HEK293 (cell line): ENCODE results near the gene TMA7B.

Source experiments
- CTCF ChIA-PET: fragments of 350-600 bp; formaldehyde crosslinking; extraction: SDS; loops from one replicate; lab custom pipeline; 2021; ENCODE audit warnings: antibody characterized with exemption; lab: Yijun Ruan, JAX
- POLR2A ChIA-PET: fragments of 300-600 bp; formaldehyde crosslinking; extraction: SDS; loops from one replicate; lab custom pipeline; 2020; ENCODE audit warnings: antibody characterized with exemption, inconsistent platforms; lab: Yijun Ruan, JAX
- H3K27ac ChIP-seq: fragments of 200-500 bp; sonication (Bioruptor generic); 2 replicates; pipeline ENCODE4 v1.5.1; 2014; ENCODE audit warnings: low read depth, low read length, control low read depth, inconsistent platforms; ENCODE audit errors: extremely low read depth
- H3K36me3 ChIP-seq, 2 experiments: fragments of 200-500 bp in 1 of 2; sonication (Bioruptor generic) in 1 of 2; 1 replicate in 1 of 2; 2 replicates in 1 of 2; pipeline ENCODE4 v1.5.1; 2014 to 2017; ENCODE audit warnings: inconsistent platforms in 2 of 2, low read length in 2 of 2; ENCODE audit not compliant: control insufficient read depth in 2 of 2, insufficient read depth in 1 of 2
- H3K4me1 ChIP-seq: fragments of 200-500 bp; sonication (Bioruptor generic); 2 replicates; pipeline ENCODE4 v1.5.1; 2014; ENCODE audit warnings: mild to moderate bottlenecking, low read length, inconsistent platforms; ENCODE audit not compliant: control insufficient read depth, insufficient read depth
- H3K4me3 ChIP-seq: 2 replicates; pipeline ENCODE4 v1.5.1; 2011; ENCODE audit warnings: low read depth, mild to moderate bottlenecking, control low read depth, low read length, moderate library complexity
- H3K9me3 ChIP-seq: fragments of 200-500 bp; sonication (Bioruptor generic); 2 replicates; pipeline ENCODE4 v1.5.1; 2014; ENCODE audit warnings: low read depth, low read length, inconsistent platforms; ENCODE audit not compliant: control insufficient read depth, insufficient read depth
- EGR2 ChIP-seq: fragments of 450-650 bp; formaldehyde crosslinking; IDR thresholded peaks from 2 replicates; pipeline ENCODE4 v1.5.1; 2016; ENCODE audit warnings: low read depth, missing biosample characterization, missing genetic modification characterization
- ELK4 ChIP-seq: IDR thresholded peaks from 2 replicates; pipeline ENCODE4 v1.6.1; 2011; ENCODE audit warnings: mild to moderate bottlenecking, low read depth, low read length, borderline replicate concordance
- FEZF1 ChIP-seq: fragments of 450-650 bp; formaldehyde crosslinking; IDR thresholded peaks from 2 replicates; pipeline ENCODE4 v1.5.1; 2016; ENCODE audit warnings: missing biosample characterization, missing genetic modification characterization
- GLI4 ChIP-seq: fragments of 450-650 bp; formaldehyde crosslinking; IDR thresholded peaks from 2 replicates; pipeline ENCODE4 v1.5.1; 2016; ENCODE audit warnings: missing biosample characterization, missing genetic modification characterization
- GLIS1 ChIP-seq: fragments of 450-650 bp; formaldehyde crosslinking; IDR thresholded peaks from 2 replicates; pipeline ENCODE4 v1.5.1; 2016; ENCODE audit warnings: missing biosample characterization, missing genetic modification characterization
- OVOL3 ChIP-seq: fragments of 450-650 bp; formaldehyde crosslinking; IDR thresholded peaks from 2 replicates; pipeline ENCODE4 v1.5.1; 2016; ENCODE audit warnings: missing biosample characterization, missing genetic modification characterization
- REST ChIP-seq: fragments of 450-650 bp; formaldehyde crosslinking; IDR thresholded peaks from 2 replicates; pipeline ENCODE4 v1.5.1; 2016; ENCODE audit warnings: missing biosample characterization, missing genetic modification characterization
- SP2 ChIP-seq: fragments of 450-650 bp; formaldehyde crosslinking; IDR thresholded peaks from 2 replicates; pipeline ENCODE4 v1.5.1; 2016; ENCODE audit warnings: missing biosample characterization, missing genetic modification characterization
- SP3 ChIP-seq: fragments of 450-650 bp; formaldehyde crosslinking; IDR thresholded peaks from 2 replicates; pipeline ENCODE4 v1.5.1; 2016; ENCODE audit warnings: missing biosample characterization, missing genetic modification characterization
- ZBTB44 ChIP-seq: fragments of 450-650 bp; IDR thresholded peaks from 2 replicates; pipeline ENCODE4 v1.5.1; 2018; ENCODE audit warnings: missing biosample characterization, mild to moderate bottlenecking, missing genetic modification characterization
- ZEB2 ChIP-seq: fragments of 450-650 bp; formaldehyde crosslinking; IDR thresholded peaks from 2 replicates; pipeline ENCODE4 v1.5.1; 2016; ENCODE audit warnings: missing biosample characterization, missing genetic modification characterization
- ZNF138 ChIP-seq: fragments of 450-650 bp; formaldehyde crosslinking; IDR thresholded peaks from 2 replicates; pipeline ENCODE4 v1.5.1; 2016; ENCODE audit warnings: missing biosample characterization, missing genetic modification characterization, borderline replicate concordance
- ZNF157 ChIP-seq: fragments of 450-650 bp; formaldehyde crosslinking; IDR thresholded peaks from 2 replicates; pipeline ENCODE4 v1.5.1; 2016; ENCODE audit warnings: missing biosample characterization, missing genetic modification characterization
- ZNF214 ChIP-seq: fragments of 450-650 bp; formaldehyde crosslinking; IDR thresholded peaks from 2 replicates; pipeline ENCODE4 v1.5.1; 2017; ENCODE audit warnings: missing biosample characterization, mild to moderate bottlenecking, missing genetic modification characterization, borderline replicate concordance
- ZNF292 ChIP-seq: fragments of 450-650 bp; formaldehyde crosslinking; IDR thresholded peaks from 2 replicates; pipeline ENCODE4 v1.5.1; 2016; ENCODE audit warnings: low read depth, missing biosample characterization, missing genetic modification characterization, borderline replicate concordance
- ZNF311 ChIP-seq: fragments of 450-650 bp; formaldehyde crosslinking; IDR thresholded peaks from 2 replicates; pipeline ENCODE4 v1.5.1; 2017; ENCODE audit warnings: missing biosample characterization, missing genetic modification characterization, borderline replicate concordance
- ZNF544 ChIP-seq: fragments of 450-650 bp; formaldehyde crosslinking; IDR thresholded peaks from 2 replicates; pipeline ENCODE4 v1.5.0; 2017; ENCODE audit warnings: missing biosample characterization, missing genetic modification characterization
- ZNF677 ChIP-seq: fragments of 450-650 bp; IDR thresholded peaks from 2 replicates; pipeline ENCODE4 v1.5.0; 2018; ENCODE audit warnings: missing biosample characterization, mild to moderate bottlenecking, missing genetic modification characterization, moderate library complexity
- ZSCAN4 ChIP-seq: fragments of 450-650 bp; formaldehyde crosslinking; IDR thresholded peaks from 2 replicates; pipeline ENCODE4 v1.5.1; 2017; ENCODE audit warnings: missing biosample characterization, missing genetic modification characterization

Gene TMA7B

GRCh38 chr22:39937906-39938305, 22.3 kb upstream of the TMA7B start (continued):
- TF ChIP-seq ZBTB44 (tag by site-specific recombination) (no peak), FEZF1 (tag by site-specific recombination) (no peak), EGR2 (tag by site-specific recombination) (no peak), ELK4 (no peak)

GRCh38 chr22:39938509-39939111, 21.6 kb upstream of the TMA7B start:
- H3K27ac ChIP-seq = no peak overlapping the region
- CTCF ChIA-PET = interaction anchor here (1.0 kb wide), 1 partner anchor 87 kb away, joined by 5 read pairs; no protein-coding TSS in a partner anchor
- H3K9me3 ChIP-seq = no peaks in the 10 kb centered on the region
- H3K4me3 ChIP-seq = no peak overlapping the region
- H3K36me3 ChIP-seq = no peaks in the 10 kb centered on the region
- H3K4me1 ChIP-seq = 0 out of 2 replicates have a peak, but pooled peaks cover 3% of the 10 kb centered on the region
- TF ChIP-seq ZNF544 (tag by site-specific recombination) = no peak
- POLR2A ChIA-PET = no interaction called here

GRCh38 chr22:39939830-39940229, 20.4 kb upstream of the TMA7B start:
- ChIA-PET POLR2A (interaction anchor here (0.6 kb wide), 1 partner anchor 680 kb away, joined by 3 read pairs; no protein-coding TSS in a partner anchor), CTCF (interaction anchor here (0.6 to 0.7 kb wide), 2 partner anchors 67 to 188 kb away, joined by 3 read pairs; no protein-coding TSS in a partner anchor)
- H3K4me1 ChIP-seq = 0 out of 2 replicates have a peak, but pooled peaks cover 3% of the 10 kb centered on the region
- no peak overlapping the region for H3K4me3 ChIP-seq
- no peak overlapping the region for H3K27ac ChIP-seq
- no peak for TF ChIP-seq REST (tag by site-specific recombination)
- TF ChIP-seq ZNF138 (tag by site-specific recombination) = no peak
- TF ChIP-seq ZNF157 = no peak
- TF ChIP-seq ZEB2 (tag by site-specific recombination) = no peak
- TF ChIP-seq OVOL3 (tag by site-specific recombination) = no peak
- TF ChIP-seq ZNF214 (tag by site-specific recombination) = no peak
- no peak for TF ChIP-seq SP2 (tag by site-specific recombination)
- no peak for TF ChIP-seq ZNF311
- TF ChIP-seq GLI4 (tag by site-specific recombination) = no peak
- TF ChIP-seq ZNF677 = no peak
- TF ChIP-seq SP3 (tag by site-specific recombination) = no peak
- no peak for TF ChIP-seq GLIS1 (tag by site-specific recombination)
- TF ChIP-seq ZSCAN4 (tag by site-specific recombination) = no peak
- TF ChIP-seq ZNF292 = no peak
- no peaks in the 10 kb centered on the region for H3K9me3 ChIP-seq
- no peaks in the 10 kb centered on the region for H3K36me3 ChIP-seq
